Muscle layer of colon (tissue), 2 donors: Measurements from ENCODE around the gene WDFY4.
"Not testable (repeated sequence)": the region's sequence is repeated elsewhere in the genome, so short reads cannot be mapped to it uniquely, and the experiment has no call there.

ENCODE experiments used
- H3K27ac ChIP-seq: one replicate; pipeline ENCODE4 v1.7.0; 2013; ENCODE audit warnings: low read depth, mild to moderate bottlenecking, low read length, moderate library complexity
- H3K27me3 ChIP-seq, 2 donors: one replicate each; pipeline ENCODE4 v1.7.0; 2013; ENCODE audit warnings: low read length in 2 of 2, mild to moderate bottlenecking in 2 of 2; ENCODE audit not compliant: insufficient read depth in 2 of 2, control insufficient read depth in 1 of 2
- H3K36me3 ChIP-seq: one replicate; pipeline ENCODE4 v1.7.0; 2013; ENCODE audit warnings: mild to moderate bottlenecking, low read length; ENCODE audit not compliant: insufficient read depth
- H3K4me1 ChIP-seq: one replicate; pipeline ENCODE4 v1.7.0; 2013; ENCODE audit warnings: mild to moderate bottlenecking, low read length; ENCODE audit not compliant: insufficient read depth
- H3K4me3 ChIP-seq, 2 donors: one replicate each; pipeline ENCODE4 v1.7.0; 2013; ENCODE audit warnings: low read length in 2 of 2, low read depth in 1 of 2, mild to moderate bottlenecking in 1 of 2, moderate library complexity in 1 of 2
- H3K9ac ChIP-seq: one replicate; pipeline ENCODE4 v1.7.0; 2013; ENCODE audit warnings: low read length
- H3K9me3 ChIP-seq: one replicate; pipeline ENCODE4 v1.7.0; 2013; ENCODE audit warnings: mild to moderate bottlenecking, low read length
- donor health status: abdominal sarcoma.
- donor health status: Adenocarcinoma of cecum.

WDFY4 gene

GRCh38 chr10:48647073-48647472 is 37.6 kb upstream of the WDFY4 start:
- not testable (repeated sequence) for H3K27me3 ChIP-seq, H3K9me3 ChIP-seq, H3K4me1 ChIP-seq, H3K9ac ChIP-seq, H3K4me3 ChIP-seq, H3K27ac ChIP-seq, H3K36me3 ChIP-seq

- H3K27me3 ChIP-seq = no peaks in the 10 kb centered on the region
- no peak overlapping the region for H3K4me3 ChIP-seq
- H3K4me1 ChIP-seq = no peaks in the 10 kb centered on the region
- no peak overlapping the region for H3K9ac ChIP-seq
- no peak overlapping the region for H3K27ac ChIP-seq
- H3K36me3 ChIP-seq = no peaks in the 10 kb centered on the region
- no peaks in the 10 kb centered on the region for H3K9me3 ChIP-seq
These were observed 36.3 kb upstream of the WDFY4 start for GRCh38 chr10:48648172-48648942.

GRCh38 chr10:48649349-48649944 is 35.2 kb upstream of the WDFY4 start:
- H3K9me3 ChIP-seq = no peaks in the 10 kb centered on the region
- H3K4me1 ChIP-seq = no peaks in the 10 kb centered on the region
- H3K4me3 ChIP-seq = no peak overlapping the region
- no peak overlapping the region for H3K9ac ChIP-seq
- H3K27me3 ChIP-seq = no peaks in the 10 kb centered on the region
- no peak overlapping the region for H3K27ac ChIP-seq
- no peaks in the 10 kb centered on the region for H3K36me3 ChIP-seq

GRCh38 chr10:48651293-48651692 is 33.4 kb upstream of the WDFY4 start:
- H3K4me1 ChIP-seq = peaks cover 6% of the 10 kb centered on the region
- no peaks in the 10 kb centered on the region for H3K27me3 ChIP-seq
- H3K9ac ChIP-seq = no peak overlapping the region
- H3K27ac ChIP-seq = no peak overlapping the region
- no peak overlapping the region for H3K4me3 ChIP-seq
- H3K9me3 ChIP-seq = no peaks in the 10 kb centered on the region
- H3K36me3 ChIP-seq = no peaks in the 10 kb centered on the region

- Histone ChIP-seq H3K9ac (no peak overlapping the region), H3K9me3 (no peaks in the 10 kb centered on the region), H3K4me1 (peaks cover 11% of the 10 kb centered on the region), H3K27me3 (no peaks in the 10 kb centered on the region), H3K36me3 (no peaks in the 10 kb centered on the region), H3K4me3 (no peak overlapping the region), H3K27ac (no peak overlapping the region)
These were observed 32.8 kb upstream of the WDFY4 start for GRCh38 chr10:48651839-48652238.

- no peak overlapping the region for H3K4me3 ChIP-seq
- H3K36me3 ChIP-seq = no peaks in the 10 kb centered on the region
- H3K27ac ChIP-seq = no peak overlapping the region
- no peaks in the 10 kb centered on the region for H3K27me3 ChIP-seq
- peaks cover 11% of the 10 kb centered on the region for H3K4me1 ChIP-seq
- no peaks in the 10 kb centered on the region for H3K9me3 ChIP-seq
- no peak overlapping the region for H3K9ac ChIP-seq
These were observed 32.3 kb upstream of the WDFY4 start for GRCh38 chr10:48652344-48652743.

- H3K4me1 ChIP-seq = peaks cover 11% of the 10 kb centered on the region
- H3K27me3 ChIP-seq = no peaks in the 10 kb centered on the region
- H3K36me3 ChIP-seq = no peaks in the 10 kb centered on the region
- no peak overlapping the region for H3K4me3 ChIP-seq
- no peak overlapping the region for H3K9ac ChIP-seq
- H3K27ac ChIP-seq = no peak overlapping the region
- no peaks in the 10 kb centered on the region for H3K9me3 ChIP-seq
These were observed 31.3 kb upstream of the WDFY4 start for GRCh38 chr10:48653347-48653746.

GRCh38 chr10:48653944-48654698 is 30.6 kb upstream of the WDFY4 start:
- no peak overlapping the region for H3K27ac ChIP-seq

GRCh38 chr10:48655411-48656240 is 29.0 kb upstream of the WDFY4 start:
- no peak overlapping the region for H3K9ac ChIP-seq

More at GRCh38 chr10:48653944-48654698, 30.6 kb upstream of the WDFY4 start:
- no peaks in the 10 kb centered on the region for H3K36me3 ChIP-seq
- H3K9ac ChIP-seq = no peak overlapping the region
- no peak overlapping the region for H3K4me3 ChIP-seq
- peaks cover 11% of the 10 kb centered on the region for H3K4me1 ChIP-seq
- no peaks in the 10 kb centered on the region for H3K27me3 ChIP-seq
- no peaks in the 10 kb centered on the region for H3K9me3 ChIP-seq

GRCh38 chr10:48656241-48656913 is 28.3 kb upstream of the WDFY4 start:
- Histone ChIP-seq H3K27me3 (no peaks in the 10 kb centered on the region), H3K36me3 (no peaks in the 10 kb centered on the region), H3K27ac (no peak overlapping the region), H3K9me3 (no peaks in the 10 kb centered on the region), H3K9ac (no peak overlapping the region), H3K4me1 (peaks cover 11% of the 10 kb centered on the region), H3K4me3 (peak overlapping the region; percentile 46 to 51)

More at GRCh38 chr10:48655411-48656240, 29.0 kb upstream of the WDFY4 start:
- Histone ChIP-seq H3K4me1 (peaks cover 11% of the 10 kb centered on the region), H3K27me3 (no peaks in the 10 kb centered on the region), H3K36me3 (no peaks in the 10 kb centered on the region), H3K4me3 (peak overlapping the region; percentile 51 to 63), H3K9me3 (no peaks in the 10 kb centered on the region), H3K27ac (peak overlapping the region; percentile 49)
